H1 (cell line): Measurements from ENCODE around the gene TIMP4. TPM values are rescaled to one million over a fixed set of nuclear protein-coding genes. Genes with fewer than 3 reads are reported as not detected.

Experiments used
- CTCF ChIA-PET: fragments of 300-600 bp; sonication (Branson Sonifier 250); formaldehyde crosslinking; loops from one replicate; lab custom pipeline; 2021; ENCODE audit not compliant: partially characterized antibody; lab: Charles Lee
- POLR2A ChIA-PET: fragments of 300-600 bp; sonication (Branson Sonifier 250); formaldehyde crosslinking; loops from one replicate; lab custom pipeline; 2021; ENCODE audit warnings: inconsistent platforms; ENCODE audit not compliant: partially characterized antibody; lab: Charles Lee
- DNase-seq, 2 experiments: peaks; one replicate each; pipeline versions ENCODE4 v3.0.0 to v3.0.0-alpha.2; 2010 to 2022; ENCODE audit warnings: low spot score in 2 of 2, low read depth in 1 of 2, mixed read lengths in 1 of 2
- FAIRE-seq: peaks from 2 replicates; lab custom pipeline; 2011; peaks lifted over from hg19 to GRCh38; lab: Jason Lieb, UNC
- H2AFZ ChIP-seq: 2 replicates; pipeline ENCODE4 v1.8.1; 2012; ENCODE audit warnings: low read length, inconsistent platforms
- H2AK5ac ChIP-seq: 2 replicates; pipeline ENCODE4 v1.6.1; 2013; ENCODE audit warnings: low read depth, low read length
- H2BK120ac ChIP-seq: replicated peaks from 2 replicates; pipeline ENCODE3; 2013; ENCODE audit warnings: low read depth, low read length, inconsistent platforms
- H2BK12ac ChIP-seq: 2 replicates; pipeline ENCODE4 v1.6.1; 2013; ENCODE audit warnings: low read depth, low read length
- H2BK15ac ChIP-seq: 2 replicates; pipeline ENCODE4 v1.6.1; 2013; ENCODE audit warnings: low read length
- H2BK20ac ChIP-seq: 2 replicates; pipeline ENCODE4 v1.6.1; 2013; ENCODE audit warnings: low read length
- H2BK5ac ChIP-seq: 2 replicates; pipeline ENCODE4 v1.6.1; 2013; ENCODE audit warnings: low read depth, low read length
- H3K14ac ChIP-seq: 2 replicates; pipeline ENCODE4 v1.6.1; 2013; ENCODE audit warnings: inconsistent platforms; ENCODE audit not compliant: insufficient read length
- H3K18ac ChIP-seq: 2 replicates; pipeline ENCODE4 v1.6.1; 2013; ENCODE audit warnings: low read length; ENCODE audit errors: extremely low read depth
- H3K23ac ChIP-seq: 2 replicates; pipeline ENCODE4 v1.6.1; 2013; ENCODE audit warnings: inconsistent platforms; ENCODE audit not compliant: insufficient read length
- H3K23me2 ChIP-seq: 2 replicates; pipeline ENCODE4 v1.6.1; 2013; ENCODE audit warnings: low read depth, low read length
- H3K27ac ChIP-seq: 2 replicates; pipeline ENCODE4 v1.6.1; 2011; ENCODE audit warnings: low read depth, low read length, inconsistent platforms
- H3K27me3 ChIP-seq, 4 experiments: replicated peaks in 1 of 4; 1 replicate in 1 of 4; 2 replicates in 3 of 4; pipeline versions ENCODE4 v1.6.1 to v1.8.1; 2011 to 2013; ENCODE audit warnings: low read length in 3 of 4, mild to moderate bottlenecking in 3 of 4, inconsistent platforms in 2 of 4, mixed read lengths in 2 of 4, moderate library complexity in 1 of 4; ENCODE audit not compliant: control insufficient read depth in 3 of 4, insufficient read depth in 3 of 4; ENCODE audit errors: extremely low read depth in 1 of 4
- H3K36me3 ChIP-seq, 4 experiments: 2 replicates each; pipeline versions ENCODE4 v1.6.1 to v1.8.1; 2011 to 2013; ENCODE audit warnings: mild to moderate bottlenecking in 4 of 4, low read length in 3 of 4, moderate library complexity in 2 of 4, control low read depth in 1 of 4, inconsistent platforms in 1 of 4; ENCODE audit not compliant: insufficient read depth in 4 of 4, control insufficient read depth in 2 of 4
- H3K4ac ChIP-seq: replicated peaks from 2 replicates; pipeline ENCODE3; 2013; ENCODE audit warnings: low read length, low read depth, mixed read lengths, inconsistent platforms; ENCODE audit not compliant: insufficient read length
- H3K4me1 ChIP-seq, 4 experiments: replicated peaks in 1 of 4; 1 replicate in 1 of 4; 2 replicates in 3 of 4; pipeline versions ENCODE4 v1.6.1 to v1.8.1; 2011 to 2013; ENCODE audit warnings: low read length in 3 of 4, inconsistent platforms in 2 of 4, mixed read lengths in 1 of 4; ENCODE audit not compliant: insufficient read depth in 4 of 4, control insufficient read depth in 3 of 4
- H3K4me2 ChIP-seq, 2 experiments: 2 replicates each; pipeline versions ENCODE4 v1.6.1 to v1.8.1; 2011 to 2013; ENCODE audit warnings: low read depth in 2 of 2, low read length in 2 of 2, control low read depth in 1 of 2, inconsistent platforms in 1 of 2, mild to moderate bottlenecking in 1 of 2; ENCODE audit not compliant: insufficient read depth in 1 of 2
- H3K4me3 ChIP-seq, 4 experiments: fragments of 200-600, 300-600 bp in 1 of 4; sonication (generic), shearing (Covaris generic), sonication (Bioruptor Twin) in 1 of 4; 2 replicates each; pipeline versions ENCODE4 v1.5.1 to v1.8.1; 2011 to 2016; ENCODE audit warnings: low read length in 4 of 4, low read depth in 3 of 4, control low read depth in 2 of 4, inconsistent platforms in 2 of 4, mild to moderate bottlenecking in 2 of 4, mixed read lengths in 1 of 4, moderate library complexity in 1 of 4; ENCODE audit not compliant: insufficient read depth in 2 of 4; ENCODE audit errors: extremely low read depth in 1 of 4
- H3K56ac ChIP-seq: replicated peaks from 2 replicates; pipeline ENCODE3; 2013; ENCODE audit warnings: low read depth, mild to moderate bottlenecking, mixed read lengths, low read length, inconsistent platforms; ENCODE audit not compliant: insufficient read length
- H3K79me1 ChIP-seq: 2 replicates; pipeline ENCODE4 v1.6.1; 2013; ENCODE audit warnings: low read depth, low read length, control low read depth
- H3K79me2 ChIP-seq, 2 experiments: 2 replicates each; pipeline versions ENCODE4 v1.6.1 to v1.8.1; 2012 to 2013; ENCODE audit warnings: low read length in 2 of 2, mild to moderate bottlenecking in 2 of 2, inconsistent platforms in 1 of 2; ENCODE audit not compliant: insufficient read depth in 2 of 2, control insufficient read depth in 1 of 2
- H3K9ac ChIP-seq, 4 experiments: replicated peaks in 1 of 4; 1 replicate in 1 of 4; 2 replicates in 3 of 4; pipeline versions ENCODE4 v1.6.1 to v1.8.1; 2011 to 2013; ENCODE audit warnings: low read depth in 3 of 4, low read length in 3 of 4, control low read depth in 2 of 4, mild to moderate bottlenecking in 2 of 4, moderate library complexity in 2 of 4, inconsistent platforms in 1 of 4; ENCODE audit errors: extremely low read depth in 1 of 4
- H3K9me3 ChIP-seq, 2 experiments: 2 replicates each; pipeline versions ENCODE4 v1.6.1 to v1.8.1; 2012 to 2013; ENCODE audit warnings: mild to moderate bottlenecking in 2 of 2, moderate library complexity in 2 of 2, control low read depth in 1 of 2, inconsistent platforms in 1 of 2, low read depth in 1 of 2, low read length in 1 of 2, mixed read lengths in 1 of 2; ENCODE audit not compliant: insufficient read depth in 2 of 2
- H4K20me1 ChIP-seq, 2 experiments: replicated peaks in 1 of 2; 2 replicates each; pipeline versions ENCODE3 to v1.8.1; 2011 to 2013; ENCODE audit warnings: inconsistent platforms in 2 of 2, low read length in 2 of 2, mild to moderate bottlenecking in 1 of 2; ENCODE audit not compliant: insufficient read depth in 2 of 2, control insufficient read depth in 1 of 2
- H4K5ac ChIP-seq: 2 replicates; pipeline ENCODE4 v1.6.1; 2013; ENCODE audit warnings: low read length, low read depth, mixed read lengths, inconsistent platforms; ENCODE audit not compliant: insufficient read length
- H4K8ac ChIP-seq: 2 replicates; pipeline ENCODE4 v1.8.0; 2013; ENCODE audit warnings: mild to moderate bottlenecking, moderate library complexity, low read length, inconsistent platforms; ENCODE audit not compliant: insufficient read depth; ENCODE audit errors: extremely low read depth
- H4K91ac ChIP-seq: replicated peaks from 2 replicates; pipeline ENCODE3; 2013; ENCODE audit warnings: low read length, mixed read lengths, inconsistent platforms; ENCODE audit not compliant: insufficient read length
- BCL11A ChIP-seq, 2 experiments: IDR thresholded peaks; one replicate each; pipeline ENCODE4 v1.6.1; 2011; ENCODE audit warnings: low read depth in 2 of 2, low read length in 2 of 2, mild to moderate bottlenecking in 2 of 2
- BRCA1 ChIP-seq: IDR thresholded peaks from 2 replicates; pipeline ENCODE4 v1.6.1; 2012; ENCODE audit warnings: low read depth, low read length, improper control_type of control experiment
- CEBPB ChIP-seq: IDR thresholded peaks from 2 replicates; pipeline ENCODE4 v1.6.1; 2012; ENCODE audit warnings: low read depth, low read length
- CTBP2 ChIP-seq: IDR thresholded peaks from 2 replicates; pipeline ENCODE4 v1.7.0; 2011; ENCODE audit warnings: borderline replicate concordance, mild to moderate bottlenecking, moderate library complexity, mixed read lengths, low read length; ENCODE audit not compliant: insufficient read depth, insufficient read length
- HDAC2 ChIP-seq, 2 experiments: fragments of 300-600 bp in 1 of 2; sonication (generic) in 1 of 2; IDR thresholded peaks; 2 replicates each; pipeline ENCODE4 v1.6.1; 2011 to 2012; ENCODE audit warnings: low read depth in 2 of 2, low read length in 2 of 2, mild to moderate bottlenecking in 2 of 2, moderate library complexity in 2 of 2, borderline replicate concordance in 1 of 2, inconsistent platforms in 1 of 2
- JUN ChIP-seq: IDR thresholded peaks from 2 replicates; pipeline ENCODE4 v1.6.1; 2011; ENCODE audit warnings: low read depth, mild to moderate bottlenecking, improper control_type of control experiment, low read length
- KDM1A ChIP-seq: fragments of 200-600, 300-600 bp; sonication (generic); IDR thresholded peaks from 2 replicates; pipeline ENCODE4 v1.7.1; 2016; ENCODE audit warnings: mild to moderate bottlenecking, low read length, borderline replicate concordance
- RXRA ChIP-seq: IDR thresholded peaks from 2 replicates; pipeline ENCODE4 v1.6.1; 2011; ENCODE audit warnings: low read depth, mild to moderate bottlenecking, low read length, moderate library complexity; ENCODE audit not compliant: insufficient read depth
- SP1 ChIP-seq: IDR thresholded peaks from 2 replicates; pipeline ENCODE4 v1.6.1; 2011; ENCODE audit warnings: low read depth, low read length
- SRF ChIP-seq: IDR thresholded peaks from 2 replicates; pipeline ENCODE4 v1.6.1; 2011; ENCODE audit warnings: mild to moderate bottlenecking, low read depth, low read length, moderate library complexity
- YY1 ChIP-seq: IDR thresholded peaks from 2 replicates; pipeline ENCODE4 v1.6.1; 2011; ENCODE audit warnings: low read depth, mild to moderate bottlenecking, low read length
- WGBS, 2 experiments: shearing (Covaris generic) in 1 of 2; methylation state at CpG; one replicate each; pipeline versions ENCODE4 v1.1.6 to v1.1.7; 2013 to 2015; ENCODE audit warnings: low lambda C conversion rate in 2 of 2, mixed read lengths in 2 of 2, inconsistent platforms in 1 of 2, low coverage in 1 of 2, missing lambda C conversion rate in 1 of 2; ENCODE audit not compliant: insufficient replicate concordance in 2 of 2, insufficient coverage in 1 of 2, insufficient read length in 1 of 2; ENCODE audit errors: extremely low coverage in 1 of 2, missing lambda C conversion rate in 1 of 2; 5-methylcytosine and 5-hydroxymethylcytosine counted together
- polyA plus RNA-seq, 7 experiments: library from polyadenylated mRNA; depleted of rRNA in 3 of 7; stranded (reverse) in 5 of 7; unstranded in 2 of 7; fragments of >200 nt in 5 of 7; fragments of 200-250 nt in 2 of 7; gene quantifications; 1 replicate in 5 of 7; 2 replicates in 1 of 7; 4 replicates in 1 of 7; pipeline versions ENCODE4 v1.2.1 to v1.2.3, GENCODE V29; 2011 to 2013; ENCODE audit warnings: missing spikeins in 2 of 7, mixed read lengths in 2 of 7
- total RNA-seq: library from RNA; stranded (reverse); fragmentation: NEBNext Ultra II Directional; extraction: Animal tissue kit (Norgen Biotek cat#: 25700); gene quantifications from 2 replicates; pipeline ENCODE4 v1.2.1, GENCODE V29; 2021
- TF ChIP-seq, protein P1 (sequence below), 3 experiments: IDR thresholded peaks; 1 replicate in 2 of 3; 2 replicates in 1 of 3; pipeline versions ENCODE4 v1.5.1 to v1.6.1; 2011; ENCODE audit warnings: low read length in 3 of 3, mild to moderate bottlenecking in 3 of 3, inconsistent platforms in 2 of 3, low read depth in 1 of 3, moderate library complexity in 1 of 3; ENCODE audit not compliant: insufficient read depth in 1 of 3; ENCODE audit errors: control extremely low read depth in 1 of 3

The TIMP4 gene
- total and polyA plus RNA-seq, 2 of the 8 experiments (the other 6 are each of a cell fraction or from before 2014, with no cell fraction given) = 5.1 to 8.7 TPM

DNA sequence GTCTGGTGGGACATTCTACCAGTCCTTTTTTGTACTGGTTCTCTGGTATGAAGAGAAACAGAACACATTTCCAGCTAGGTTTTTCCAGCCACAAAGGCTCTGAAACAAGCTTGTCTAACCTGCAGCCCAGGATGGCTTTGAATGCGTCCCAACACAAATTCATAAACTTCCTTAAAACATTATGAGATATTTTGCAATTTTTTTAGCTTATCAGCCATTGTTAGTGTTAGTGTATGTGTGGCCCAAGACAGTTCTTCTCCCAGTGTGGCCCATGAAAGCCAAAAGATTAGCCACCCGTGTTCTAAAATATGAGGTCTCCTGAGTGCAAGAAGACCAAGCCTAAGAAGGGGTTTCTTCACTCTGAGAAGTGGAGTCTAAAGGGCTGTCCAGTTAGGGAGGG lies 18.4 kb upstream of the TIMP4 start:
- H3K23ac ChIP-seq = no peak overlapping the region
- H2BK20ac ChIP-seq = no peak overlapping the region
- peaks cover 10 to 11% of the 10 kb centered on the region in 2 experiments for H3K9me3 ChIP-seq
- H3K27ac ChIP-seq = no peak overlapping the region
- no peak overlapping the region for H3K4me3 ChIP-seq
- no peaks in the 10 kb centered on the region for H3K79me1 ChIP-seq
- no peak overlapping the region for H2BK15ac ChIP-seq
- no peaks in the 10 kb centered on the region for H3K79me2 ChIP-seq
- POLR2A ChIA-PET = interaction anchor here (1.2 to 1.7 kb wide), 2 partner anchors 19 to 42 kb away, joined by 3 to 4 read pairs; partner anchors contain the start of gene TIMP4
- H3K56ac ChIP-seq = no peak overlapping the region
- no peak overlapping the region for H4K8ac ChIP-seq
- FAIRE-seq = no peak
- 75% methylated on average over 2 of the region's 2 CpGs; no CpG with 5 or more reads in 1 of the 2 experiments for WGBS, 2 experiments
- H4K5ac ChIP-seq = no peak overlapping the region
- H3K23me2 ChIP-seq = no peaks in the 10 kb centered on the region
- H4K20me1 ChIP-seq = no peaks in the 10 kb centered on the region
- no peak overlapping the region for H2BK5ac ChIP-seq
- no peak overlapping the region for H3K9ac ChIP-seq
- H2BK120ac ChIP-seq = no peak overlapping the region
- no peak overlapping the region for H2AFZ ChIP-seq
- H3K14ac ChIP-seq = no peak overlapping the region
- DNase-seq = no peak
- H3K4me2 ChIP-seq = no peak overlapping the region
- no peaks in the 10 kb centered on the region for H3K27me3 ChIP-seq
- no peak overlapping the region for H3K18ac ChIP-seq
- CTCF ChIA-PET = interaction anchor here (0.8 to 16.8 kb wide), 14 partner anchors 8 to 403 kb away, joined by 3 to 651 read pairs (median 6); partner anchors contain the start of gene TIMP4
- H3K4me1 ChIP-seq = no peaks in the 10 kb centered on the region
- no peak overlapping the region for H4K91ac ChIP-seq
- H3K4ac ChIP-seq = no peak overlapping the region
- H3K36me3 ChIP-seq = peaks cover 0 to 7% (median 0%) of the 10 kb centered on the region in 4 experiments; a peak in 3 of 8 replicates
- H2BK12ac ChIP-seq = no peak overlapping the region
- H2AK5ac ChIP-seq = no peak overlapping the region
- TF ChIP-seq BCL11A (IDR thresholded peaks at IDR 0.05; ENCODE audit: low read depth in 2 of 2, low read length in 2 of 2) (no peak), KDM1A (no peak), CTBP2 (no peak), BRCA1 (no peak), YY1 (no peak), CEBPB (no peak), SP1 (no peak), JUN (no peak), RXRA (no peak), SRF (no peak), HDAC2 (IDR thresholded peaks at IDR 0.05; ENCODE audit: borderline replicate concordance in 1 of 2, low read depth in 2 of 2, low read length in 2 of 2) (no peak)
- TF ChIP-seq, protein P1, sequence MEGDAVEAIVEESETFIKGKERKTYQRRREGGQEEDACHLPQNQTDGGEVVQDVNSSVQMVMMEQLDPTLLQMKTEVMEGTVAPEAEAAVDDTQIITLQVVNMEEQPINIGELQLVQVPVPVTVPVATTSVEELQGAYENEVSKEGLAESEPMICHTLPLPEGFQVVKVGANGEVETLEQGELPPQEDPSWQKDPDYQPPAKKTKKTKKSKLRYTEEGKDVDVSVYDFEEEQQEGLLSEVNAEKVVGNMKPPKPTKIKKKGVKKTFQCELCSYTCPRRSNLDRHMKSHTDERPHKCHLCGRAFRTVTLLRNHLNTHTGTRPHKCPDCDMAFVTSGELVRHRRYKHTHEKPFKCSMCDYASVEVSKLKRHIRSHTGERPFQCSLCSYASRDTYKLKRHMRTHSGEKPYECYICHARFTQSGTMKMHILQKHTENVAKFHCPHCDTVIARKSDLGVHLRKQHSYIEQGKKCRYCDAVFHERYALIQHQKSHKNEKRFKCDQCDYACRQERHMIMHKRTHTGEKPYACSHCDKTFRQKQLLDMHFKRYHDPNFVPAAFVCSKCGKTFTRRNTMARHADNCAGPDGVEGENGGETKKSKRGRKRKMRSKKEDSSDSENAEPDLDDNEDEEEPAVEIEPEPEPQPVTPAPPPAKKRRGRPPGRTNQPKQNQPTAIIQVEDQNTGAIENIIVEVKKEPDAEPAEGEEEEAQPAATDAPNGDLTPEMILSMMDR (IDR thresholded peaks at IDR 0.05; ENCODE audit: control extremely low read depth in 1 of 3, insufficient read depth in 1 of 3, low read depth in 1 of 3, low read length in 3 of 3) = no peak
